Endothelial cell (in vitro differentiated cells): ENCODE data around the gene YPEL3. TPM values are rescaled to one million over a fixed set of nuclear protein-coding genes. Genes with fewer than 3 reads are reported as not detected.
"Not testable (repeated sequence)": the region's sequence is repeated elsewhere in the genome, so short reads cannot be mapped to it uniquely, and the experiment has no call there.

Source experiments
- DNase-seq: peaks from one replicate; pipeline ENCODE4 v3.0.0; 2021; ENCODE audit warnings: low spot score
- H3K27ac Mint-ChIP-seq: one replicate; pipeline ENCODE4 v1.8.0; 2021; ENCODE audit warnings: mixed read lengths, inconsistent platforms; ENCODE audit not compliant: unreplicated experiment
- H3K27me3 Mint-ChIP-seq: one replicate; pipeline ENCODE4 v1.8.0; 2021; ENCODE audit warnings: mild to moderate bottlenecking, moderate library complexity, mixed read lengths, inconsistent platforms; ENCODE audit not compliant: unreplicated experiment
- H3K36me3 Mint-ChIP-seq: one replicate; pipeline ENCODE4 v1.8.0; 2021; ENCODE audit warnings: mild to moderate bottlenecking, low read depth, mixed read lengths, inconsistent platforms; ENCODE audit not compliant: unreplicated experiment
- H3K4me1 Mint-ChIP-seq: one replicate; pipeline ENCODE4 v1.8.0; 2021; ENCODE audit warnings: mild to moderate bottlenecking, mixed read lengths, inconsistent platforms; ENCODE audit not compliant: unreplicated experiment
- H3K4me3 Mint-ChIP-seq: one replicate; pipeline ENCODE4 v1.8.0; 2021; ENCODE audit warnings: mild to moderate bottlenecking, mixed read lengths, inconsistent platforms; ENCODE audit not compliant: unreplicated experiment
- H3K9me3 Mint-ChIP-seq: one replicate; pipeline ENCODE4 v1.8.0; 2021; ENCODE audit warnings: mixed read lengths, inconsistent platforms; ENCODE audit not compliant: unreplicated experiment
- CTCF ChIP-seq: fragments of 200-600 bp; sonication (generic); IDR thresholded peaks from one replicate; pipeline ENCODE4 v1.5.0; 2021; ENCODE audit warnings: antibody characterized with exemption; ENCODE audit not compliant: unreplicated experiment
- total RNA-seq: library from RNA; stranded (reverse); fragmentation: NEBNext Ultra II Directional; extraction: Animal tissue kit (Norgen Biotek cat#: 25700); gene quantifications from one replicate; pipeline ENCODE4 v1.2.1, GENCODE V29; 2021; ENCODE audit not compliant: unreplicated experiment

YPEL3 gene
- total RNA-seq, 1 donor from 2014 or later = 45.9 TPM

- Mint-ChIP-seq H3K27me3 (peaks cover 10% of the 10 kb centered on the region), H3K9me3 (no peaks in the 10 kb centered on the region)
- no peak for TF ChIP-seq CTCF
Observed at GRCh38 chr16:30117768-30118167, 21.8 kb upstream of the YPEL3 start.

GRCh38 chr16:30116291-30117207, 20.5 kb upstream of the YPEL3 start:
- H3K27ac Mint-ChIP-seq = no peak overlapping the region
- no peak overlapping the region for H3K4me3 Mint-ChIP-seq
- peaks cover 6% of the 10 kb centered on the region for H3K27me3 Mint-ChIP-seq
- H3K4me1 Mint-ChIP-seq = peaks cover 4% of the 10 kb centered on the region
- TF ChIP-seq CTCF = no peak
- peaks cover 9% of the 10 kb centered on the region for H3K36me3 Mint-ChIP-seq
- no peak for DNase-seq
- H3K9me3 Mint-ChIP-seq = no peaks in the 10 kb centered on the region

More at GRCh38 chr16:30117768-30118167, 21.8 kb upstream of the YPEL3 start:
- peaks cover 5% of the 10 kb centered on the region for H3K36me3 Mint-ChIP-seq
- H3K4me3 Mint-ChIP-seq = no peak overlapping the region
- DNase-seq = no peak
- H3K4me1 Mint-ChIP-seq = peaks cover 7% of the 10 kb centered on the region
- no peak overlapping the region for H3K27ac Mint-ChIP-seq

- H3K4me1 Mint-ChIP-seq = no peaks in the 10 kb centered on the region
- no peak overlapping the region for H3K27ac Mint-ChIP-seq
- H3K9me3 Mint-ChIP-seq = no peaks in the 10 kb centered on the region
- H3K27me3 Mint-ChIP-seq = peaks cover 6% of the 10 kb centered on the region
- H3K36me3 Mint-ChIP-seq = peaks cover 16% of the 10 kb centered on the region
- no peak for DNase-seq
- H3K4me3 Mint-ChIP-seq = no peak overlapping the region
- no peak for TF ChIP-seq CTCF
Observed at GRCh38 chr16:30115238-30115637, 19.2 kb upstream of the YPEL3 start.

GRCh38 chr16:30114833-30115232, 18.8 kb upstream of the YPEL3 start:
- not testable (repeated sequence) for H3K4me3 Mint-ChIP-seq, H3K4me1 Mint-ChIP-seq, H3K27ac Mint-ChIP-seq, DNase-seq, H3K9me3 Mint-ChIP-seq, H3K27me3 Mint-ChIP-seq
- H3K36me3 Mint-ChIP-seq = peaks cover 16% of the 10 kb centered on the region

GRCh38 chr16:30114411-30114810, 18.4 kb upstream of the YPEL3 start:
- H3K4me3 Mint-ChIP-seq = no peak overlapping the region
- no peaks in the 10 kb centered on the region for H3K4me1 Mint-ChIP-seq
- peaks cover 6% of the 10 kb centered on the region for H3K27me3 Mint-ChIP-seq
- no peak overlapping the region for H3K27ac Mint-ChIP-seq
- H3K9me3 Mint-ChIP-seq = no peaks in the 10 kb centered on the region
- no peak for TF ChIP-seq CTCF
- H3K36me3 Mint-ChIP-seq = peaks cover 15% of the 10 kb centered on the region
- DNase-seq = no peak
